Colonic mucosa (tissue), 4 donors: Measurements from ENCODE around the gene SARS1. TPM values are rescaled to one million over a fixed set of nuclear protein-coding genes. Genes with fewer than 3 reads are reported as not detected.
A peak's percentile ranks its signal among the peaks of the same experiment; 100 is the strongest.

Experiments used
- DNase-seq: peaks from one replicate; pipeline ENCODE4 v3.0.0-alpha.2; 2020
- H3K27ac ChIP-seq: fragments of 200-600 bp; one replicate; pipeline ENCODE4 v1.8.0; 2021
- H3K27me3 ChIP-seq: fragments of 200-600 bp; one replicate; pipeline ENCODE4 v1.8.0; 2021
- H3K36me3 ChIP-seq: fragments of 200-600 bp; one replicate; pipeline ENCODE4 v1.8.0; 2021
- H3K4me1 ChIP-seq: fragments of 200-600 bp; one replicate; pipeline ENCODE4 v1.8.0; 2021; ENCODE audit warnings: mild to moderate bottlenecking
- H3K4me3 ChIP-seq: fragments of 200-600 bp; one replicate; pipeline ENCODE4 v1.8.0; 2021
- H3K9ac ChIP-seq, 2 donors: one replicate each; pipeline ENCODE4 v1.7.0; 2013; ENCODE audit warnings: control low read depth in 2 of 2, low read depth in 2 of 2, low read length in 2 of 2
- H3K9me3 ChIP-seq: fragments of 200-600 bp; one replicate; pipeline ENCODE4 v1.8.0; 2021
- intact Hi-C: fragments of 100-400 bp; cut with DNase I; formaldehyde crosslinking; loops from one replicate; pipeline ENCODE4 v1.14.1; 2022
- total RNA-seq, 2 donors: library from RNA; stranded (reverse); fragmentation: NEBNext Ultra II Directional in 1 of 2; extraction: Animal tissue kit (Norgen Biotek cat#: 25700) in 1 of 2; gene quantifications; one replicate each; pipeline ENCODE4 v1.2.1, GENCODE V29; 2021
- TF ChIP-seq, protein P1 (sequence below): fragments of 200-600 bp; IDR thresholded peaks from one replicate; pipeline ENCODE4 v1.8.0; 2022; ENCODE audit warnings: antibody characterized with exemption, mild to moderate bottlenecking
- donor health status: healthy.
- donor health status: DM: no; HTN: no; CAD: no.
- donor health status: DM: no; HTN: no; CAD: no.

Gene SARS1
- total RNA-seq, 2 donors from 2014 or later, result 139 to 193 TPM

DNA sequence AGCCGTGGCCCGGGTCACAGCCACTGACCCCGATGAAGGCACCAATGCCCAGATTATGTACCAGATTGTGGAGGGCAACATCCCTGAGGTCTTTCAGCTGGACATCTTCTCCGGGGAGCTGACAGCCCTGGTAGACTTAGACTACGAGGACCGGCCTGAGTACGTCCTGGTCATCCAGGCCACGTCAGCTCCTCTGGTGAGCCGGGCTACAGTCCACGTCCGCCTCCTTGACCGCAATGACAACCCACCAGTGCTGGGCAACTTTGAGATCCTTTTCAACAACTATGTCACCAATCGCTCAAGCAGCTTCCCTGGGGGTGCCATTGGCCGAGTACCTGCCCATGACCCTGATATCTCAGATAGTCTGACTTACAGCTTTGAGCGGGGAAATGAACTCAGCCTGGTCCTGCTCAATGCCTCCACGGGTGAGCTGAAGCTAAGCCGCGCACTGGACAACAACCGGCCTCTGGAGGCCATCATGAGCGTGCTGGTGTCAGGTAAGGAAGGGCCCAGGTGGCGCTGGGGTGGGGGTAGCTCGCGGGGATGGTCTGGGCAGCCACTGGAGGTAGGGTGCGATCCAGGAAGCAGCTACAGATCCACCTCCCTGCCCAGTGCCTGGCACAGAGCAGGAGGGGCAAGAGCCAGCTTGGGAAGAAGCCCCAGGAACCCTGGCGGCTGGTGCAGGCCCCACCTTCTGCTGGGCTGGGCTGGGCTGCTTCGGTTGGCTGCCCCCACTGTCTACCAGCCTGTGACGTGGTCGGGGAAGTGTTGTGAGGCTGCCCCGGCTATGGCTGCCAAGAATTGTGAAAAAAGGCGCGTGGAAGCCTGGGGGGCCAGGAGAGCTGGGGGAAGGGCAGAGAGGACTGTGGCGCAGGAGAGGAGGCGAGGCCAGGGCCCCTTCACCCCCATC lies 39.4 kb downstream of the SARS1 start:
- no peaks in the 10 kb centered on the region for H3K27me3 ChIP-seq
- H3K9me3 ChIP-seq, result no peaks in the 10 kb centered on the region
- TF ChIP-seq, protein P1, sequence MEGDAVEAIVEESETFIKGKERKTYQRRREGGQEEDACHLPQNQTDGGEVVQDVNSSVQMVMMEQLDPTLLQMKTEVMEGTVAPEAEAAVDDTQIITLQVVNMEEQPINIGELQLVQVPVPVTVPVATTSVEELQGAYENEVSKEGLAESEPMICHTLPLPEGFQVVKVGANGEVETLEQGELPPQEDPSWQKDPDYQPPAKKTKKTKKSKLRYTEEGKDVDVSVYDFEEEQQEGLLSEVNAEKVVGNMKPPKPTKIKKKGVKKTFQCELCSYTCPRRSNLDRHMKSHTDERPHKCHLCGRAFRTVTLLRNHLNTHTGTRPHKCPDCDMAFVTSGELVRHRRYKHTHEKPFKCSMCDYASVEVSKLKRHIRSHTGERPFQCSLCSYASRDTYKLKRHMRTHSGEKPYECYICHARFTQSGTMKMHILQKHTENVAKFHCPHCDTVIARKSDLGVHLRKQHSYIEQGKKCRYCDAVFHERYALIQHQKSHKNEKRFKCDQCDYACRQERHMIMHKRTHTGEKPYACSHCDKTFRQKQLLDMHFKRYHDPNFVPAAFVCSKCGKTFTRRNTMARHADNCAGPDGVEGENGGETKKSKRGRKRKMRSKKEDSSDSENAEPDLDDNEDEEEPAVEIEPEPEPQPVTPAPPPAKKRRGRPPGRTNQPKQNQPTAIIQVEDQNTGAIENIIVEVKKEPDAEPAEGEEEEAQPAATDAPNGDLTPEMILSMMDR, result no peak
- H3K36me3 ChIP-seq, result no peaks in the 10 kb centered on the region
- H3K9ac ChIP-seq, result peak overlapping the region in 1 of 2 donors; percentile 35
- H3K4me3 ChIP-seq, result no peak overlapping the region
- H3K4me1 ChIP-seq, result no peaks in the 10 kb centered on the region
- peak overlapping the region; percentile 12 for H3K27ac ChIP-seq
- intact Hi-C loops, result no loop called here
- DNase-seq, result no peak

- H3K27me3 ChIP-seq, result no peaks in the 10 kb centered on the region
- intact Hi-C loops, result no loop called here
- no peak for DNase-seq
- H3K36me3 ChIP-seq, result no peaks in the 10 kb centered on the region
- TF ChIP-seq, protein P1, result no peak
- no peaks in the 10 kb centered on the region for H3K9me3 ChIP-seq
- no peak overlapping the region for H3K4me3 ChIP-seq
- H3K9ac ChIP-seq, result peak overlapping the region in 1 of 2 donors; percentile 12
- peak overlapping the region; percentile 12 for H3K27ac ChIP-seq
- H3K4me1 ChIP-seq, result no peaks in the 10 kb centered on the region
These were observed 40.3 kb downstream of the SARS1 start for GRCh38 chr1:109253803-109254620.

DNA sequence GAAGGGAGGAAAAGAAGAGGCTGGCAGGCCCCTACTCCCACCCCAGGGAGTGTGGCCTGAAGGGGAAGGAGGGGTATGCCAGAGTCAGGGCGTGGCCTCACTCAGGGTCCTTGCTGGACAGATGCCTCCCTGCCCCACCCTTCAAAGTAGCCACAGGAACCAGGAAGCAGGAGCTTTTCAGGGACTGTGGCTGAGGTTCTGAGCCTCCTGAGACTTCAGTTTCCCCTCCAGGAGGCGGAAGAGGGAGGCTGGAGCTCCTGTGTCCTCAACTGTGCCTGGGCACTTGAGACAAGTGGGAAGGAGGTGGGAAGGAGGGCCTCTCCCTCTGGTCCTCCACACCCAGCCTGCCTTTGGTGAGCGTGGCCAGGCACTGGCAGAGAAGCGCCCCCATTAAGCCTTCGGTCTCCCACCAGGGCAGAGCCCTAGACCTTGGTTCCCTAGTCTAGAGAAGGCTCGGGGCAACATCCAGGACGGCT lies 40.9 kb downstream of the SARS1 start:
- Histone ChIP-seq H3K9ac (no peak overlapping the region), H3K27ac (no peak overlapping the region), H3K27me3 (no peaks in the 10 kb centered on the region), H3K4me3 (no peak overlapping the region), H3K36me3 (no peaks in the 10 kb centered on the region), H3K4me1 (no peaks in the 10 kb centered on the region), H3K9me3 (no peaks in the 10 kb centered on the region)
- TF ChIP-seq, protein P1, result no peak
- intact Hi-C loops, result no loop called here
- DNase-seq, result no peak

DNA sequence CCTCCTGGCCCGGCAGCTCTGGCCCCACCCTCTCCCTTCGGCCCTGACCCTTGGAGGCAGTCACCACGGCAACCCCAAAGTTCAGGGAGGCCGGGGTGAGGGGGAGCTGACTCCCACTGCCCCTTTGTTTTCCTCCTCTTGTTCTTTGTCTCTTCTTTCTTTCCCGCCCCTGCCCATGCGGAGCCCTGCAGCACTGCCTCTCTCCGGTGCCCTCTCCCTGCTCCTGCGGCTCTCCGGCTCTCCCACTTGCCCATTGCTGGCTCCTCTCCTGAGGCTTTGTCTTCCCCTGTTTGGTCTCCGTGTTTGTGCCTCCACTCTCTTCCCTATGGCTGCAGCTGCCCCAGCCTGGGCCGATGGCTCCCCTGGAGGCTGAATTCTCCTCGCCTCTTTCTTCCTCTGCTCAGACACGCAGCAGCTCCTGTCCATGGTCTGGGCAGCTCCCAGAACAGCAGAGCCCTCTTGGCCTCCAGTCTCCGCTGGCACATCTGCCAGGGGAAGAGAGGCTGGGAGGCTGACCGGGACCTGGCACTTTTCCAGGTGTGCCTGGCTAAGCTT lies 41.5 kb downstream of the SARS1 start:
- H3K27ac ChIP-seq, result no peak overlapping the region
- H3K27me3 ChIP-seq, result no peaks in the 10 kb centered on the region
- DNase-seq, result no peak
- no peaks in the 10 kb centered on the region for H3K36me3 ChIP-seq
- no peaks in the 10 kb centered on the region for H3K4me1 ChIP-seq
- TF ChIP-seq, protein P1, result no peak
- no peak overlapping the region for H3K4me3 ChIP-seq
- H3K9ac ChIP-seq, result no peak overlapping the region
- no peaks in the 10 kb centered on the region for H3K9me3 ChIP-seq
- intact Hi-C loops, result no loop called here

GRCh38 chr1:109255678-109256077 lies 42.0 kb downstream of the SARS1 start:
- H3K9me3 ChIP-seq, result no peaks in the 10 kb centered on the region
- H3K9ac ChIP-seq, result no peak overlapping the region
- no peak for DNase-seq
- H3K4me1 ChIP-seq, result no peaks in the 10 kb centered on the region
- H3K36me3 ChIP-seq, result no peaks in the 10 kb centered on the region
- no peak overlapping the region for H3K27ac ChIP-seq
- TF ChIP-seq, protein P1, result no peak
- intact Hi-C loops, result no loop called here
- no peak overlapping the region for H3K4me3 ChIP-seq
- no peaks in the 10 kb centered on the region for H3K27me3 ChIP-seq
